Astrocyte of the spinal cord (primary cell): ENCODE measurements around the gene NOL4L.

Source experiments
- DNase-seq: peaks from one replicate; pipeline ENCODE4 v3.0.0; 2011; ENCODE audit warnings: low read depth, low spot score
- H3K4me3 ChIP-seq: 2 replicates; pipeline ENCODE4 v1.5.1; 2011; ENCODE audit warnings: low read depth, mild to moderate bottlenecking, low read length, moderate library complexity
- in situ Hi-C: cut with HindIII; loops from 2 replicates; pipeline ENCODE4 v1.10.0; 2017; ENCODE audit warnings: low sequenced_read_pairs
- TF ChIP-seq, protein P1 (sequence below): IDR thresholded peaks from 2 replicates; pipeline ENCODE4 v1.5.1; 2012; ENCODE audit warnings: low read depth, mild to moderate bottlenecking, low read length, inconsistent platforms

NOL4L gene

DNA sequence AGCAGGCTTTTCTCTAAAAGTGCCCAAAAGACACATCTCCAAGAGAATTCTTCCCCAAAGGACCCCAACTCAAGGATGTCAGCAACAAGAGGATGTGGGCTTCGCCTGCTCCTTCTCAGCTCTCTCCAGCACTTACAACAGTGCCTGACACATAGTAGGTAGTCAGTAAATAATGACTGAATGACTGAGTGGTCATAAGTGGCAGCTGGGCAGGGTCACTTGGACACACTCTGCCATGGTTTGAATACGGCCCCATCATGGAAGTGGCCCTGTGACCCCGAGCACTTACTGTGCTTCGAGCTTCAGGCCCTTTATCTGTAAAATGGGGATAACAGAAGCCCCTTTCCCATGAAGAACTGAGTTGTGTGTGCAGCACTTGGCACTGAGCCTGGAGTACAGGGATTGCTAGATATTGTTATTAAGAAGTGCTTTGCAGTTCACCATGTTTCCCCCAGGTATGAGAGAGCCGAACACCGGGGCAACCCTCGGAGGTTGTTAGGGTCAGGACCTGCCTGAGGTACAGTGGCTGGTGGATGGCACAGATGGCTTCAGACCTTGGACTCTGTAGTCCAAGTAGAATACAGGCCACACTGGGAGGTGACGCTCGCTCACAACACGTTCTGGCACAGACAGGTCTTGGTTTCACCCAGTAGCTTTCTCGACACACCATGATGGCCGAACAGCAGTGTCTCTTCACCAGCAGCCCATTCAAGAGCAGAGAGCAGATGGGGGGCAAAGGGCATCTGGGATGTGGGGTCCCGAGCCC is 56.0 kb downstream of the NOL4L start:
- TF ChIP-seq, protein P1, sequence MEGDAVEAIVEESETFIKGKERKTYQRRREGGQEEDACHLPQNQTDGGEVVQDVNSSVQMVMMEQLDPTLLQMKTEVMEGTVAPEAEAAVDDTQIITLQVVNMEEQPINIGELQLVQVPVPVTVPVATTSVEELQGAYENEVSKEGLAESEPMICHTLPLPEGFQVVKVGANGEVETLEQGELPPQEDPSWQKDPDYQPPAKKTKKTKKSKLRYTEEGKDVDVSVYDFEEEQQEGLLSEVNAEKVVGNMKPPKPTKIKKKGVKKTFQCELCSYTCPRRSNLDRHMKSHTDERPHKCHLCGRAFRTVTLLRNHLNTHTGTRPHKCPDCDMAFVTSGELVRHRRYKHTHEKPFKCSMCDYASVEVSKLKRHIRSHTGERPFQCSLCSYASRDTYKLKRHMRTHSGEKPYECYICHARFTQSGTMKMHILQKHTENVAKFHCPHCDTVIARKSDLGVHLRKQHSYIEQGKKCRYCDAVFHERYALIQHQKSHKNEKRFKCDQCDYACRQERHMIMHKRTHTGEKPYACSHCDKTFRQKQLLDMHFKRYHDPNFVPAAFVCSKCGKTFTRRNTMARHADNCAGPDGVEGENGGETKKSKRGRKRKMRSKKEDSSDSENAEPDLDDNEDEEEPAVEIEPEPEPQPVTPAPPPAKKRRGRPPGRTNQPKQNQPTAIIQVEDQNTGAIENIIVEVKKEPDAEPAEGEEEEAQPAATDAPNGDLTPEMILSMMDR = no peak

GRCh38 chr20:32528171-32528891 is 56.8 kb downstream of the NOL4L start:
- no peak overlapping the region for H3K4me3 ChIP-seq
- no peak for DNase-seq
- in situ Hi-C loops = no loop called here
- TF ChIP-seq, protein P1 = no peak

More for the DNA sequence above, 56.0 kb downstream of the NOL4L start:
- in situ Hi-C loops = no loop called here
- no peak overlapping the region for H3K4me3 ChIP-seq
- no peak for DNase-seq

- in situ Hi-C loops = no loop called here
- DNase-seq = no peak
- no peak overlapping the region for H3K4me3 ChIP-seq
- TF ChIP-seq, protein P1 = no peak
Measured at GRCh38 chr20:32527447-32528055, 57.6 kb downstream of the NOL4L start.

DNA sequence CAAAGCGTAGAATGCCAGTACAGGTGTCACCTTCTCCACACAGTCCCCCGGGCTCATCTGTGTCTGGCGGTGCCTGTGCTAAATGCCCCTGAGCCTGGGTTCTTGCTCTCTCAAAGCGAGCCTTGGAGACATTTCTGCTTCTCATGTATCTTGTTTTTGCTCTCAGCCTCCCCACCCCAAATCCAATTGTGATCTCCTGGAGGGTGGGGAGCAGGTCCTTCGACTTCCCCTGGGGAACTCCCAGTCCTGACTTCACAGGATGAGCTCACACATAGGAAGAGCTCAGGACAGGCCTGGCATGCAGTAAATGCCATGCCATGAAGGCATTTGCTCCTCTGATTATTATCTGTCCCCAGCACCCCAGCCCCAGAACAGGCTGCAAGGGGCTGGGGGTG is 58.1 kb downstream of the NOL4L start:
- no peak overlapping the region for H3K4me3 ChIP-seq
- DNase-seq = no peak
- TF ChIP-seq, protein P1 = no peak
- in situ Hi-C loops = no loop called here

DNA sequence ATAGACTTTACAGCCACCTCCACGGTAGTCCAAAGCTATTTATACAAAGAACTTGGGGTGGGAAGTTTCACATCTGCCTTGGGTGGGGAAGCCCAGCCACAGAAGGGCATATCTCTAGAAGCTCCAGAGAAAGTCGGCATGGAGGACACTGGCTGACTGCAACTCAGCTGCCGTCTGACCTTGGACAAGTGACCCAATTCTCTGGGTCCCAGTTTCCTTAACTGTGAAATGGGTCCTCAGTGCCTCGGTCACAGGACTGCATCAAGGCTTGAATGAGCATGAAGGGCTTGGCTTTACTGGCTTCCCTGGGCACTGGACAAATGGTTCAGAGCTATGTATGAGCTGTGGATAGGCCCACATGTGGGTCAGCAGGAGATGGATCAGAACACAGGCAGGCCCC is 58.6 kb downstream of the NOL4L start:
- in situ Hi-C loops = no loop called here

GRCh38 chr20:32526125-32526524 is 59.0 kb downstream of the NOL4L start:
- no peak for DNase-seq
- TF ChIP-seq, protein P1 = no peak
- no peak overlapping the region for H3K4me3 ChIP-seq
- in situ Hi-C loops = no loop called here

More for the DNA sequence above, 58.6 kb downstream of the NOL4L start:
- TF ChIP-seq, protein P1 = no peak
- DNase-seq = no peak
- H3K4me3 ChIP-seq = no peak overlapping the region
